Astrocyte of the spinal cord (primary cell): ENCODE measurements around the gene HLA-B.

Source experiments
- DNase-seq: peaks from one replicate; pipeline ENCODE4 v3.0.0; 2011; ENCODE audit warnings: low read depth, low spot score
- H3K4me3 ChIP-seq: 2 replicates; pipeline ENCODE4 v1.5.1; 2011; ENCODE audit warnings: low read depth, mild to moderate bottlenecking, low read length, moderate library complexity
- in situ Hi-C: cut with HindIII; loops from 2 replicates; pipeline ENCODE4 v1.10.0; 2017; ENCODE audit warnings: low sequenced_read_pairs
- TF ChIP-seq, protein P1 (sequence below): IDR thresholded peaks from 2 replicates; pipeline ENCODE4 v1.5.1; 2012; ENCODE audit warnings: low read depth, mild to moderate bottlenecking, low read length, inconsistent platforms

HLA-B gene

DNA sequence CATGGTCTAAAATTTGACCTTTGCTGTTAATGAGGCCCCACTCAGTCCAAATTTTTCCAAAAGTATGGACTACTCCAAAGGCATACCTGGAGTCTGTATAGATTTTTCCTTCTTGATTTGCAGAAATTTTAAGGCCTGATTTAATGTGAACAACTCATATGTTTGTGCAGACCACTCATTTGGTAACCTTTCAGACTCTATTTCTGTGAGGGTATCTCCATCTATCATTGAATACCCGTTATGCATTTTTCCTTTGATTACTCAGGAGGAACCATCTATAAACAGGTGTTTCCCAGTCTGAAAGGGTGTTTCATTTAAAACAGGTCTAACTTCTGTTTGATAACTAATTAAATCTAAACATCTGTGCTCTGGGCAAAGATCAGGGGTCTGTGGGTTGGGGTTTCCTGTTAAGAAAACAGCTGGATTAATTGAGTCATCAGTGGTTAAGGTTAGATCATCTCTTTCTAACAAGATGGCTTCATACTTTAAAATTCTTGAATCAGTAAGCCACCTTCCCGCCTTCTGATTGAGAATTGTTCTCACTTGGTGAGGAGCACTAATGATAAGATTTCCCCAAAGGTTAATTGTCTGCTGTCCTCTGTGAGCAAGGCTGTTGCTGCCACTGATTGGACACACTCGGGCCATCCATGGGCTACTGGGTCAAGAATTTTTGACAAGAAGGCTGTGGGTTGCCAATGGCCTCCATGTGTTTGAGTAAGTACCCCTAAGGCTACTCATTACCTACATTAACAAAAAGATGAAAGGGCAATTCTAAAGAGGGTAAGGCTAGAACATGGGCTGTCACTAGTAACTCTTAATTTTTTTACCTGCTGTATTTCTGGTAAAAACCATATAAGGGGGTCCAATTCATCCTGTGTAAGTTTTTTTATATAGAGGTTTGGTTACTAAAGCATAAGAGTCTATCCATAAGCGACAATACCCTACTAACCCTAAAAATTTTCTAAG is 24.1 kb downstream of the HLA-B start:
- in situ Hi-C loops = no loop called here
- TF ChIP-seq, protein P1, sequence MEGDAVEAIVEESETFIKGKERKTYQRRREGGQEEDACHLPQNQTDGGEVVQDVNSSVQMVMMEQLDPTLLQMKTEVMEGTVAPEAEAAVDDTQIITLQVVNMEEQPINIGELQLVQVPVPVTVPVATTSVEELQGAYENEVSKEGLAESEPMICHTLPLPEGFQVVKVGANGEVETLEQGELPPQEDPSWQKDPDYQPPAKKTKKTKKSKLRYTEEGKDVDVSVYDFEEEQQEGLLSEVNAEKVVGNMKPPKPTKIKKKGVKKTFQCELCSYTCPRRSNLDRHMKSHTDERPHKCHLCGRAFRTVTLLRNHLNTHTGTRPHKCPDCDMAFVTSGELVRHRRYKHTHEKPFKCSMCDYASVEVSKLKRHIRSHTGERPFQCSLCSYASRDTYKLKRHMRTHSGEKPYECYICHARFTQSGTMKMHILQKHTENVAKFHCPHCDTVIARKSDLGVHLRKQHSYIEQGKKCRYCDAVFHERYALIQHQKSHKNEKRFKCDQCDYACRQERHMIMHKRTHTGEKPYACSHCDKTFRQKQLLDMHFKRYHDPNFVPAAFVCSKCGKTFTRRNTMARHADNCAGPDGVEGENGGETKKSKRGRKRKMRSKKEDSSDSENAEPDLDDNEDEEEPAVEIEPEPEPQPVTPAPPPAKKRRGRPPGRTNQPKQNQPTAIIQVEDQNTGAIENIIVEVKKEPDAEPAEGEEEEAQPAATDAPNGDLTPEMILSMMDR = no peak
- H3K4me3 ChIP-seq = no peak overlapping the region
- DNase-seq = no peak

DNA sequence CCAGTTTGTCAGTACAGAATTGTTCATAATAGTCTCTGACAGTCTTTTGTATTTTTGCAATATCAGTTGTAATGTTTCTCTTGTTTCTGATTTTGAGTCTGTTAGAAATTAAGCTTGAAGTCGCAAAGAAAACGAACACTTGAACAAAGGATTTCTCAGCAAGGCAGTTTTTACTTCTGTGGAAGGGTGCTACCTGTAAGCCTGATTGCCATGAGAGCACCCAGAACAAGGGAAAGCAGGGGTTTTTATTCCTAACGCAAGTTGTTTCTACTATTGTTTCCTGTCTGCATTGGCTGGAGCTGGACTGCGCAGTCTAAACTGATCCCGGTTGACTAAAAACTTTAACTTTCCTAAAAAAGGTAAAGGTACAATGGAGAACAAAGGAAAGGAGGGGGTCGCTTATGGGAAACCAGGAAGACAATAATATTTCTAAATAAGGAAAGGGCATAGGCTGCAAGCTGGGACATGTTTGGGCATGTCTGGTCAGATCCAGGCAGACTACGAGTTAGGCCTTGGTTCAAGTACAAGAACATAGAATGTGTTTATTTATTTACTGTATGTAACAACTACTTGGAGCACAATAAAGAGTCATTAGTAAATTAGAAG is 28.5 kb downstream of the HLA-B start:
- TF ChIP-seq, protein P1 = no peak
- H3K4me3 ChIP-seq = no peak overlapping the region
- no peak for DNase-seq
- in situ Hi-C loops = no loop called here

- no peak for DNase-seq
- TF ChIP-seq, protein P1 = no peak
- in situ Hi-C loops = no loop called here
- H3K4me3 ChIP-seq = no peak overlapping the region
These were observed 35.2 kb downstream of the HLA-B start for GRCh38 chr6:31321820-31322219.

DNA sequence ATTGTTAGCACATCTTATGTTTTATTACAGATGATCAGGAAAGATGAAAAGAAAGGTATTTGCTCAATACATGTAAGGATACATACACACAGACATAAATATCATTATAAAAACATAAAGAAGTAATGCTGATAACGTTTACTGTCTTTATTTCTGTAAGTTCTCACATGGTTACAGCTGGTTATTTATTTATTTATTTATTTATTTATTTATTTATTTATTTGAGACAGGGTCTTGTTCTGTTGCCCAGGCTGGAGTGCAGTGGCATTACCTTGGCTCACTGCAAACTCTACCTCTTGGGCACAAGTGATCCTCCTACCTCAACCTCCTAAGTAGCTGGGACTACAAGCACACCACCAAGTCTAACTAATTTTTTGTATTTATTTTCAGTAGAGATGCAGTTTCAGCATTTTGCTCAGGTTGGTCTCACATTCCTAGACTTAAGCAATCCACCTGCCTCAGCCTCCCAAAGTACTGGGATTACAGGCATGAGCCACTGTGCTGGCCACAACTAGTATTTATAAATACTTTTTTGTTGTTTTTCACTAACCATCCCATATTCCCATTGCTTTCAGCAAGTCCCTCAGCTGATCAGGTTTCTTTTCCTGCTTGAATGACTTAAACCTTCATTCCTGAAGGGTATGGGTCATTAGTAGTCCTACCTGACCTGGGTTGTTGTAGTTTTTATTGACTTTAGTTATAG is 35.8 kb downstream of the HLA-B start:
- in situ Hi-C loops = no loop called here
- TF ChIP-seq, protein P1 = no peak
- H3K4me3 ChIP-seq = no peak overlapping the region
- no peak for DNase-seq

DNA sequence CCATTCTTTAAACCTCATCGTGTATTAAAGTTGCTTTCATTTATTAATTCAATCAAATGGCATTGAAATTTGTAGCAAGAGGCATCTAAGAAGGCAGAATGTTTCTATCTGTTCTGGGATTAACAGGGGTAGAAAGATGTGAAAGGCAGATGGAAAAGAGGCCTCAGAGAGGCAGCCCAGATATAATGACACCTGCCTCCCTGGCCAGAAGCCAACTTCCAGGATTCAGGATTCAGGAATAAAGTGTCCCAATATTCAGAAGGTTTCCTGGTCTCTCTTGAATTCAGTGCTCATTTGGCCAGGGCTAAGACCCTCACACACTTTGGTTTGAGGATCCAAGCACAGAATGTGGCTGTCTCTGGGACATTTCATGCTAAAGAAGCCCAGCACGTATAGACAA is 39.9 kb downstream of the HLA-B start:
- TF ChIP-seq, protein P1 = no peak
- no peak for DNase-seq
- in situ Hi-C loops = no loop called here
- H3K4me3 ChIP-seq = no peak overlapping the region

DNA sequence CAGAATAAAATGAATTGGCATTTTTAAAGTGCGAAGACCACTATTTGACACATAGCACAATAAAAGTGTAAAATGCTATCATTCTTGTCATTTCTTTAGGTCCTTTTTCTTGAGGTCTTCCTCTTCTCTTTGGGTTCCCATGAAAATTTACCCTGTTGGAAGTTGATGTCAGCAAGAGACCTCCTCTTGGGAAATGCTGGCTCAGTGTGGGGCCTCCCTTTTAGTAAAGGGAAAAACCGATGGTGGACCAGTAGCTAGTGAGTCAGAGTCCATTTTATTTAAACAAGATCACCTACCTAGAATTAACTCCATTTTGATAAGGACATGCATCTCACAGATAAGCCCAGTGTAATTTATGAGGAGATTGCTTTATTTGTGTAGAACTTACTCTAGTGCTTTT is 47.3 kb downstream of the HLA-B start:
- DNase-seq = no peak
- no peak overlapping the region for H3K4me3 ChIP-seq
- TF ChIP-seq, protein P1 = no peak
- in situ Hi-C loops = no loop called here
